Hematopoietic multipotent progenitor cell (in vitro differentiated cells): Measurements from ENCODE around the gene ZC2HC1B. TPM values are rescaled to one million over a fixed set of nuclear protein-coding genes. Genes with fewer than 3 reads are reported as not detected.

Experiments used
- DNase-seq, 3 donors: peaks; one replicate each; pipeline ENCODE4 v3.0.0-alpha.2; 2011 to 2015; ENCODE audit warnings: low read depth in 2 of 3, low spot score in 2 of 3
- small RNA-seq: library from RNA; depleted of rRNA; stranded (forward); fragments of <200 nt; gene quantifications from one replicate; pipeline ENCODE3, GENCODE V24; 2012
- total RNA-seq: library from RNA; depleted of rRNA; stranded (reverse); fragments of >200 nt; gene quantifications from one replicate; pipeline ENCODE4 v1.2.3, GENCODE V29; 2012

ZC2HC1B gene
- total RNA-seq, 1 donor = not detected

DNA sequence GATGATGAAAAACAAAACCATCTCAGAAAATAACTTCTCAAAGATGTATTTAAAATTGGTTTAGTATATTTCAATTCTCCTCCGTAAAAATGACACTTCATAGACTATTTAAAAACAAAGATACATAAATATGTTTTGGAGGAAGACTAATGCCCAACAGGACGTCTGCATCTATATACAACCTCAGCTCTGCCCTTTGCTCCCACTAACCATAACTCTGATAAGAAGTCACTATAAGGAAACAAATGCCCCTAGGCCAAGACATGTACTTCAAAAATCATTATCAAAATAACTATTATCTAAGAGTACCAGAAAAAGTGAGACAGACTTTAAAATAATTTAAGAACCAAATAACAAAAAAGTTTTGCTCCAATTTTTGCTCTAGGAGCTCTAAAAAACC, 120.4 kb downstream of the ZC2HC1B start:
- no peak for DNase-seq

DNA sequence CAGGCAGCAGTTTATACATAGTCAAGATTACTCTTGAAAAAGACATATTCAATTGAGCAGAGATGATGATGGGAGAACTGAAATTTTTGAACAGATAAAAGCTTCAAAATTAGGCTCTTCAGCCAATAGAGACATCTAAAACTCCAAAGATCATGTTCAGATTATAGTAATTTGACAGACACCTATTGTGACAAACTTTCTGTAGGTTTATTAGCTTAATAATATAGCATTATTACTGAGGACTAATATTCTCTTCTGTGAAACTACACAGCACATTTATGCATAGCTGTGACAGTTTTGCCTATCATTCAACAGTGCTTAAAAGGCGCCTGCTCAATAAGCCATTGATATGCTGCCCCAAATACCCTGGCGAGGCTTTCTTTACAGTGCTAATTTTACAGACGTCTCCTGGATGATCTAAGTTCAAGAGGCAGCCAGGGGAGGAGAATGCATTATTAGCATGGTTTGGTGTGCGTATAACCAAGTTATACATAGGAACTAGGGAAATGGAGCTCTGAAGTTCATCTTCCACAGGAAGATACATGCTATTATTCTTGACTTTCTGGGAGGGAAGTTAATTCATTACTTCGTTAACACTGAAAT, 122.3 kb downstream of the ZC2HC1B start:
- no peak for DNase-seq

Small RNAs within 50 kb of the gene (small RNA-seq; reads per million reads assigned to genes)
- not detected for gene ZC2HC1B

Other genes with a start within 250 kb of the ZC2HC1B start
- gene PHACTR2, start 186.5 kb upstream of the ZC2HC1B start, total RNA-seq = 15.1 TPM
- gene LTV1, start 21.1 kb upstream of the ZC2HC1B start, total RNA-seq = 4.6 TPM
- gene PLAGL1, start 143.8 kb downstream of the ZC2HC1B start, total RNA-seq = 42.8 TPM
- 235 TPM for gene SF3B5, start 231.1 kb downstream of the ZC2HC1B start, total RNA-seq